Progenitor cell of endocrine pancreas (in vitro differentiated cells): ENCODE measurements around the gene SLC35B4. TPM values are rescaled to one million over a fixed set of nuclear protein-coding genes. Genes with fewer than 3 reads are reported as not detected.

ENCODE experiments used
- DNase-seq: peaks from one replicate; pipeline ENCODE4 v3.0.0; 2021; ENCODE audit warnings: low spot score; ENCODE audit not compliant: unreplicated experiment
- H3K27ac Mint-ChIP-seq: 2 replicates; pipeline ENCODE4 v1.8.0; 2021; ENCODE audit warnings: mild to moderate bottlenecking, moderate library complexity, mixed read lengths
- H3K27me3 Mint-ChIP-seq: 2 replicates; pipeline ENCODE4 v1.8.0; 2021; ENCODE audit warnings: mixed read lengths
- H3K36me3 Mint-ChIP-seq: 2 replicates; pipeline ENCODE4 v1.8.0; 2022; ENCODE audit warnings: mixed read lengths; ENCODE audit not compliant: insufficient read depth
- H3K4me1 Mint-ChIP-seq: 2 replicates; pipeline ENCODE4 v1.8.0; 2021; ENCODE audit warnings: low read depth, mixed read lengths
- H3K4me3 Mint-ChIP-seq: 2 replicates; pipeline ENCODE4 v1.8.0; 2021; ENCODE audit warnings: low read depth, mild to moderate bottlenecking, moderate library complexity, mixed read lengths
- H3K9me3 Mint-ChIP-seq: 2 replicates; pipeline ENCODE4 v1.8.0; 2021; ENCODE audit warnings: low read depth, mixed read lengths
- total RNA-seq: library from RNA; stranded (reverse); gene quantifications from 2 replicates; pipeline ENCODE4 v1.2.1, GENCODE V29; 2021
- TF ChIP-seq, protein P1 (sequence below): fragments of 200-600 bp; sonication (generic); IDR thresholded peaks from one replicate; pipeline ENCODE4 v1.5.0; 2021; ENCODE audit warnings: antibody characterized with exemption, mild to moderate bottlenecking; ENCODE audit not compliant: unreplicated experiment

Gene SLC35B4
- total RNA-seq, 1 donor from 2014 or later, result 34.2 TPM

- Mint-ChIP-seq H3K36me3 (peaks cover 2% of the 10 kb centered on the region), H3K4me3 (no peak overlapping the region), H3K27me3 (no peaks in the 10 kb centered on the region), H3K27ac (no peak overlapping the region), H3K9me3 (peaks cover 3% of the 10 kb centered on the region), H3K4me1 (peaks cover 41% of the 10 kb centered on the region)
- no peak for DNase-seq
- TF ChIP-seq, protein P1, sequence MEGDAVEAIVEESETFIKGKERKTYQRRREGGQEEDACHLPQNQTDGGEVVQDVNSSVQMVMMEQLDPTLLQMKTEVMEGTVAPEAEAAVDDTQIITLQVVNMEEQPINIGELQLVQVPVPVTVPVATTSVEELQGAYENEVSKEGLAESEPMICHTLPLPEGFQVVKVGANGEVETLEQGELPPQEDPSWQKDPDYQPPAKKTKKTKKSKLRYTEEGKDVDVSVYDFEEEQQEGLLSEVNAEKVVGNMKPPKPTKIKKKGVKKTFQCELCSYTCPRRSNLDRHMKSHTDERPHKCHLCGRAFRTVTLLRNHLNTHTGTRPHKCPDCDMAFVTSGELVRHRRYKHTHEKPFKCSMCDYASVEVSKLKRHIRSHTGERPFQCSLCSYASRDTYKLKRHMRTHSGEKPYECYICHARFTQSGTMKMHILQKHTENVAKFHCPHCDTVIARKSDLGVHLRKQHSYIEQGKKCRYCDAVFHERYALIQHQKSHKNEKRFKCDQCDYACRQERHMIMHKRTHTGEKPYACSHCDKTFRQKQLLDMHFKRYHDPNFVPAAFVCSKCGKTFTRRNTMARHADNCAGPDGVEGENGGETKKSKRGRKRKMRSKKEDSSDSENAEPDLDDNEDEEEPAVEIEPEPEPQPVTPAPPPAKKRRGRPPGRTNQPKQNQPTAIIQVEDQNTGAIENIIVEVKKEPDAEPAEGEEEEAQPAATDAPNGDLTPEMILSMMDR, result no peak
Observed at GRCh38 chr7:134280508-134280907, 36.2 kb downstream of the SLC35B4 start.

DNA sequence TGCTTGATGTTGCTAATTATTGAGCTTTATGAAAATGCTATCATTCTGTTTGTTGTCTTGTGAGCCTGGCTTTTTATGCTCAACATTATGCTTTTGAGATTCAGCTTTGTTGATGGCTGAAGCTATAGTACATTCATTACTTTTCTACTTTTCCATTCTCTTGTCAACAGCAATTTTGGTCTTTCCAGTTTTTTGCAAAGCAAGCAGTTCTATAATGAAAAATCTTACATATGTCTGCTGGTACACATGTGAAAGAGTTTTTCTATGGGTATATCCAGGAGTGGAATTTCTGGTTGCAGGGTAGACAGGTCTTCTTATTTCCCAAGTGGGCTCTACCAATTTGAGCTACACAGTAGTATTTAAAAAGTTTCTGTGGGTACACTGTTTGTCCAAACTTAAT lies 36.8 kb downstream of the SLC35B4 start:
- no peaks in the 10 kb centered on the region for H3K27me3 Mint-ChIP-seq
- peaks cover 41% of the 10 kb centered on the region for H3K4me1 Mint-ChIP-seq
- H3K27ac Mint-ChIP-seq, result no peak overlapping the region
- TF ChIP-seq, protein P1, result no peak
- H3K9me3 Mint-ChIP-seq, result peaks cover 3% of the 10 kb centered on the region
- H3K4me3 Mint-ChIP-seq, result no peak overlapping the region
- H3K36me3 Mint-ChIP-seq, result peaks cover 2% of the 10 kb centered on the region
- DNase-seq, result no peak

DNA sequence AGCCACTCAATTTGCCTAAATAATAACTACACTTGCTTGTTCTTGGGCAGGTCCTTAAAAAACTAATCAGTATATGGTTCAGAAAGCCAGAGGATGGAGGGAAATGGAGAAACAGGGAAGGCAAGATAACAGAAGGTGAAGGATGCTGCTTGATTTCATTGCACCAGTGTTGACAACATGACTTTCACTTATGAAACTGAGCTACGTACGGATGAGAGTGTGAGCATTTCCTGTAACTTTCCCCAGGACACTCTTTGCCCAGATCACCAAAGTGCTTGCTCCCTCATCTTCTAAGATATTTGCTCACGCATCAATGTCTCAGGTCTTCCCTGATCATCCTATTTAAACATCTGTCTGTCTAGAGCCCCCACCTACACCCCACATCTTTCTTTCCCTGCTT lies 37.4 kb downstream of the SLC35B4 start:
- Mint-ChIP-seq H3K4me3 (no peak overlapping the region), H3K9me3 (peaks cover 3% of the 10 kb centered on the region), H3K27me3 (no peaks in the 10 kb centered on the region), H3K27ac (no peak overlapping the region), H3K36me3 (peaks cover 2% of the 10 kb centered on the region), H3K4me1 (peaks cover 35% of the 10 kb centered on the region)
- DNase-seq, result no peak
- TF ChIP-seq, protein P1, result no peak

- Mint-ChIP-seq H3K4me1 (peaks cover 30% of the 10 kb centered on the region), H3K4me3 (no peak overlapping the region), H3K9me3 (peaks cover 3% of the 10 kb centered on the region), H3K27me3 (no peaks in the 10 kb centered on the region), H3K27ac (no peak overlapping the region), H3K36me3 (peaks cover 2% of the 10 kb centered on the region)
- no peak for DNase-seq
- TF ChIP-seq, protein P1, result no peak
Observed at GRCh38 chr7:134278502-134279153, 38.1 kb downstream of the SLC35B4 start.

- no peak overlapping the region for H3K27ac Mint-ChIP-seq
- H3K36me3 Mint-ChIP-seq, result no peaks in the 10 kb centered on the region
- no peak for DNase-seq
- TF ChIP-seq, protein P1, result no peak
- H3K27me3 Mint-ChIP-seq, result no peaks in the 10 kb centered on the region
- H3K4me3 Mint-ChIP-seq, result no peak overlapping the region
- H3K4me1 Mint-ChIP-seq, result peaks cover 30% of the 10 kb centered on the region
- no peaks in the 10 kb centered on the region for H3K9me3 Mint-ChIP-seq
Observed at GRCh38 chr7:134276951-134277350, 39.8 kb downstream of the SLC35B4 start.
